AG04450 (cell line): ENCODE measurements around the gene CRLF2. TPM values are rescaled to one million over a fixed set of nuclear protein-coding genes. Genes with fewer than 3 reads are reported as not detected.
"Not testable (repeated sequence)": the region's sequence is repeated elsewhere in the genome, so short reads cannot be mapped to it uniquely, and the experiment has no call there.

Experiments used
- CTCF ChIA-PET: fragments of 300-600, 350-600 bp; formaldehyde crosslinking; extraction: SDS; loops from one replicate; lab custom pipeline; 2022; ENCODE audit warnings: antibody characterized with exemption, inconsistent platforms; lab: Charles Lee
- POLR2A ChIA-PET: fragments of 350-600 bp; formaldehyde crosslinking; extraction: SDS; loops from one replicate; lab custom pipeline; 2021; ENCODE audit warnings: antibody characterized with exemption, inconsistent platforms; lab: Yijun Ruan, JAX
- DNase-seq: peaks from one replicate; pipeline ENCODE4 v3.0.0-alpha.2; 2011; ENCODE audit warnings: low read depth, low spot score
- H3K27ac ChIP-seq: one replicate; pipeline ENCODE4 v1.5.1; 2012; ENCODE audit warnings: low read depth, low read length, control low read depth
- H3K27me3 ChIP-seq: one replicate; pipeline ENCODE4 v1.6.0; 2012; ENCODE audit warnings: low read length; ENCODE audit not compliant: control insufficient read depth, insufficient read depth
- H3K4me3 ChIP-seq: 2 replicates; pipeline ENCODE4 v1.5.1; 2011; ENCODE audit warnings: mild to moderate bottlenecking, low read depth, low read length, control low read depth
- H3K9me3 ChIP-seq: 2 replicates; pipeline ENCODE4 v1.5.1; 2012; ENCODE audit warnings: low read length; ENCODE audit not compliant: control insufficient read depth, insufficient read depth
- polyA plus RNA-seq: library from polyadenylated mRNA; depleted of rRNA; stranded (reverse); fragments of >200 nt; gene quantifications from 2 replicates; pipeline ENCODE4 v1.2.3, GENCODE V29; 2011
- TF ChIP-seq, protein P1 (sequence below): IDR thresholded peaks from 2 replicates; pipeline ENCODE4 v1.5.1; 2011; ENCODE audit warnings: low read depth, low read length, control low read depth, inconsistent platforms

Gene CRLF2
- polyA plus RNA-seq, 1 experiment, result not detected

DNA sequence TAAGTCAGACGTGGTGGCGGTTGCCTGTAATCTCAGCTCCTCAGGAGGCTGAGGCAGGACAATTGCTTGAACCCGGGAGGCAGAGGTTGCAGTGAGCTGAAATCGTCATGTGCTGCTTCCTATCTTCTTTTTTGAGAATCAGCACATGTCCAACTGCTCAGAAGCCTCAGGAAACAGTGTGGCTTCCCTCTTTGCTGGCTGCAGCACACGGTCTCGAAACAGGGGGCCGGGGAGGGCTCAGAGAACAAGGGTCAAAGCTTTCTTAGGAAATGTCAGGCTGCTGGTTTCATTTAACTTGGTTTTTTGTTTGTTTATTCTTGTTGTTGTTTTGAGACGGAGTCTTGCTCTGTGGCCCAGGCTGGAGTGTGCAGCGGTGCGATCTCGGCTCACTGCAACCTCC is 31.3 kb downstream of the CRLF2 start:
- POLR2A ChIA-PET, result no interaction called here
- no peaks in the 10 kb centered on the region for H3K27me3 ChIP-seq
- H3K4me3 ChIP-seq, result no peak overlapping the region
- CTCF ChIA-PET, result no interaction called here
- H3K27ac ChIP-seq, result no peak overlapping the region
- TF ChIP-seq, protein P1, sequence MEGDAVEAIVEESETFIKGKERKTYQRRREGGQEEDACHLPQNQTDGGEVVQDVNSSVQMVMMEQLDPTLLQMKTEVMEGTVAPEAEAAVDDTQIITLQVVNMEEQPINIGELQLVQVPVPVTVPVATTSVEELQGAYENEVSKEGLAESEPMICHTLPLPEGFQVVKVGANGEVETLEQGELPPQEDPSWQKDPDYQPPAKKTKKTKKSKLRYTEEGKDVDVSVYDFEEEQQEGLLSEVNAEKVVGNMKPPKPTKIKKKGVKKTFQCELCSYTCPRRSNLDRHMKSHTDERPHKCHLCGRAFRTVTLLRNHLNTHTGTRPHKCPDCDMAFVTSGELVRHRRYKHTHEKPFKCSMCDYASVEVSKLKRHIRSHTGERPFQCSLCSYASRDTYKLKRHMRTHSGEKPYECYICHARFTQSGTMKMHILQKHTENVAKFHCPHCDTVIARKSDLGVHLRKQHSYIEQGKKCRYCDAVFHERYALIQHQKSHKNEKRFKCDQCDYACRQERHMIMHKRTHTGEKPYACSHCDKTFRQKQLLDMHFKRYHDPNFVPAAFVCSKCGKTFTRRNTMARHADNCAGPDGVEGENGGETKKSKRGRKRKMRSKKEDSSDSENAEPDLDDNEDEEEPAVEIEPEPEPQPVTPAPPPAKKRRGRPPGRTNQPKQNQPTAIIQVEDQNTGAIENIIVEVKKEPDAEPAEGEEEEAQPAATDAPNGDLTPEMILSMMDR, result no peak
- H3K9me3 ChIP-seq, result peaks cover 48% of the 10 kb centered on the region
- no peak for DNase-seq

- TF ChIP-seq, protein P1, result no peak
Measured at GRCh38 chrX:1178580-1179057, 33.8 kb downstream of the CRLF2 start.

DNA sequence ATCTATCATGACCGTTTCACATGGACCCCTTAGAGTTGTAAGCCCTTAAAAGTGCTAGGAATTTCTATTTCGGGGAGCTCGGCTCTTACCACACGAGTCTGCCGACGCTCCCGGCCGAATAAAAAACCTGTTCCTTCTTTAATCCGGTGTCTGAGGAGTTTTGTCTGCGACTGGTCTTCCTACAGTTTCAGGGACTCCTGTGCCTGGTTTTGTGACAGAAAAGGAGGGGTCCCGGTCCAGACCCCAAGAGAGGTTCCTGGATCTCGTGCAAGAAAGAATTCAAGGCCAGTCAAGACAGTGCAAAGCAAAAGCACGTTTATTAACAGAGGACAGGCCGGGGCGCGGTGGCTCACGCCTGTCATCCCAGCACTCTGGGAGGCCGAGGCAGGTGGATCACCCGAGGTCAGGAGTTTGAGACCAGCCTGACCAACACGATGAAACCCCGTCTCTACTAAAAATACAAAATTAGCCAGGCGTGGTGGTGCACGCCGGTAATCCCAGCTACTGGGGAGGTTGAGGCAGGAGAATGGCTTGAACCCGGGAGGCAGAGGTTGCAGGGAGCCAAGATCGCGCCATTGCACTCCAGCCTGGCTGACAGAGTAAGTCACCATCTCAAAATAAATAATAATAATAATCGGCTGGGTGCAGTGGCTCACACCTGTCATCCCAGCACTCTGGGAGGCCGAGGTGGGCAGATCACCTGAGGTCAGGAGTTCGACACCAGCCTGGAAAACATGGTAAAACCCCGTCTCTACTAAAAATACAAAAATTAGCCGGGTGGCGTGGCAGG is 35.7 kb downstream of the CRLF2 start:
- POLR2A ChIA-PET, H3K27me3 ChIP-seq, H3K4me3 ChIP-seq, DNase-seq, H3K27ac ChIP-seq, CTCF ChIA-PET: not testable (repeated sequence)
- H3K9me3 ChIP-seq, result peaks cover 29% of the 10 kb centered on the region

More at GRCh38 chrX:1178580-1179057, 33.8 kb downstream of the CRLF2 start:
- POLR2A ChIA-PET, result no interaction called here
- H3K27ac ChIP-seq, result no peak overlapping the region
- H3K4me3 ChIP-seq, result no peak overlapping the region
- CTCF ChIA-PET, result no interaction called here
- DNase-seq, result no peak
- H3K9me3 ChIP-seq, result peaks cover 33% of the 10 kb centered on the region
- no peaks in the 10 kb centered on the region for H3K27me3 ChIP-seq

GRCh38 chrX:1174609-1175545 is 37.6 kb downstream of the CRLF2 start:
- DNase-seq, POLR2A ChIA-PET: not testable (repeated sequence)

GRCh38 chrX:1173435-1173834 is 39.0 kb downstream of the CRLF2 start:
- CTCF ChIA-PET, result not testable (repeated sequence)

More at GRCh38 chrX:1174609-1175545, 37.6 kb downstream of the CRLF2 start:
- H3K9me3 ChIP-seq, result peaks cover 25% of the 10 kb centered on the region
- H3K27me3 ChIP-seq, H3K4me3 ChIP-seq, CTCF ChIA-PET, H3K27ac ChIP-seq: not testable (repeated sequence)

GRCh38 chrX:1172496-1172895 is 40.0 kb downstream of the CRLF2 start:
- ChIA-PET POLR2A (no interaction called here), CTCF (no interaction called here)
- no peak for DNase-seq
- TF ChIP-seq, protein P1, result no peak
- peaks cover 31% of the 10 kb centered on the region for H3K9me3 ChIP-seq
- no peak overlapping the region for H3K4me3 ChIP-seq
- no peaks in the 10 kb centered on the region for H3K27me3 ChIP-seq
- H3K27ac ChIP-seq, result no peak overlapping the region

More at GRCh38 chrX:1173435-1173834, 39.0 kb downstream of the CRLF2 start:
- H3K27ac ChIP-seq, DNase-seq, H3K4me3 ChIP-seq, POLR2A ChIA-PET, H3K27me3 ChIP-seq: not testable (repeated sequence)
- H3K9me3 ChIP-seq, result peaks cover 28% of the 10 kb centered on the region

GRCh38 chrX:1171915-1172314 is 40.5 kb downstream of the CRLF2 start:
- H3K4me3 ChIP-seq, H3K27ac ChIP-seq, DNase-seq, H3K27me3 ChIP-seq, CTCF ChIA-PET, POLR2A ChIA-PET: not testable (repeated sequence)
- peaks cover 30% of the 10 kb centered on the region for H3K9me3 ChIP-seq
